ENCODE measurements around the gene BST2. TPM values are rescaled to one million over a fixed set of nuclear protein-coding genes. Genes with fewer than 3 reads are reported as not detected.

BST2 gene
- total RNA-seq, 2 experiments from 2014 or later: 156 to 164 TPM

DNA sequence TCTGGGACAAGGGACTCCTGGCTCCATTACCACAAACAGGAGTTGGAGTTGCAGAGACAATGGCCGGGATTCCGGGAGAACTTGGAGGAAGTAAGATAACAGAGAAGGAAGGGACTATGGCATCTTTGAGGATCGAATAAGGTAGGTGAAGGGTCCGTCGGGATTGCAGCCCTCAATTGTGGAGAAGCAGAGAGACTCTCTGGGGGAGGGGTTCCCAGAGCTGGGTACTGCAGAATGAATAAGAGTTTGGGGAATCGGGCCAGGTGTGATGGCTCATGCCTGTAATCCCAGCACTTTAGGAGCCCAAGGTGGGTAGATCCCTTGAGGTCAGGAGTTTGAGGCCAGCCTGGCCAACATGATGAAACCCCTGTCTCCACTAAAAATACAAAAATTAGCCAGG lies 3.8 kb downstream of the BST2 start:
- no peak overlapping the region for H3K27ac Mint-ChIP-seq
- no peak for DNase-seq
- peaks cover 16% of the 10 kb centered on the region for H3K4me1 Mint-ChIP-seq (ENCODE audit: low read depth)
- ChIA-PET CTCF (interaction anchor here (2.1 kb wide), 1 partner anchor 12 kb away, joined by 6 read pairs; no protein-coding TSS in a partner anchor), POLR2A (no interaction called here)
- intact Hi-C loops (cut with micrococcal nuclease): loop anchor here (2.0 kb wide), 1 partner anchor 69 kb away; the partner anchor contains the start of gene SLC27A1
- no peaks in the 10 kb centered on the region for H3K9me3 Mint-ChIP-seq
- H3K27me3 Mint-ChIP-seq: no peaks in the 10 kb centered on the region
- peaks cover 22% of the 10 kb centered on the region for H3K36me3 Mint-ChIP-seq
- no peak overlapping the region for H3K4me3 Mint-ChIP-seq

DNA sequence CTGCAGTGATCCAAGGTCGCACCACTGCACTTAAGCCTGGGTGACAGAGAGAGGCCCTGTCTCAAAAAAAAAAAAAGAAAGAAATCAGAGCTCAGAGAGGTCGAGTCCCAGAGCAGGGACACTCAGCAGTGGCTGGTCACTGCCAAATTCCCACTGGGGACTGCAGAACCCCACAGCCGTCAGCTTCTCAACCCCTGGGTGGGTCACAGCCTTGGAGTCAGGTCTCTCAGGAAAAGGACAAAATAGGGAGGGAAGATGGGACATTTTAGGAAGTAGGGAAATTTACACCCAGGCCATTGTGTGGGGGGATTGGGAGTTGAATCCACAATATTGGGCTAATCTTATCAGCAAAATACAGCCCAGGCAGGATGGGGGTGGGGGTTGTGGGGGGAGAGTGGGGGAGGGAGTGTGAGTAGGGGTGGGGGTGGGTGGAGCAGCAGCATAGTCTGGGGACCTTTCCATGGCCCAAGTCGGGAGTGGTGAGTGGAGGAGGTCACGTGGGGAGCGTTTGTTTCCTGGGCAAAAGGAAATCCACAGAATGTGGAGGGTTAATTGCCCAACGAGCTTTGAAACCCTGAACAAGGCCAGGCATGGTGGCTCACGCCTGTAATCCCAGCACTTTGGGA lies 6.4 kb downstream of the BST2 start:
- Mint-ChIP-seq H3K36me3 (peaks cover 16% of the 10 kb centered on the region), H3K9me3 (no peaks in the 10 kb centered on the region), H3K4me3 (no peak overlapping the region), H3K27me3 (no peaks in the 10 kb centered on the region), H3K27ac (no peak overlapping the region), H3K4me1 (ENCODE audit: low read depth) (peaks cover 20% of the 10 kb centered on the region)
- ChIA-PET POLR2A (interaction anchor here (0.6 kb wide), 1 partner anchor 72 kb away, joined by 3 read pairs; no protein-coding TSS in a partner anchor), CTCF (interaction anchor here (1.2 to 1.7 kb wide), 2 partner anchors 13 to 66 kb away, joined by 4 to 6 read pairs; no protein-coding TSS in a partner anchor)
- intact Hi-C loops (cut with micrococcal nuclease): no loop called here
- DNase-seq: no peak

DNA sequence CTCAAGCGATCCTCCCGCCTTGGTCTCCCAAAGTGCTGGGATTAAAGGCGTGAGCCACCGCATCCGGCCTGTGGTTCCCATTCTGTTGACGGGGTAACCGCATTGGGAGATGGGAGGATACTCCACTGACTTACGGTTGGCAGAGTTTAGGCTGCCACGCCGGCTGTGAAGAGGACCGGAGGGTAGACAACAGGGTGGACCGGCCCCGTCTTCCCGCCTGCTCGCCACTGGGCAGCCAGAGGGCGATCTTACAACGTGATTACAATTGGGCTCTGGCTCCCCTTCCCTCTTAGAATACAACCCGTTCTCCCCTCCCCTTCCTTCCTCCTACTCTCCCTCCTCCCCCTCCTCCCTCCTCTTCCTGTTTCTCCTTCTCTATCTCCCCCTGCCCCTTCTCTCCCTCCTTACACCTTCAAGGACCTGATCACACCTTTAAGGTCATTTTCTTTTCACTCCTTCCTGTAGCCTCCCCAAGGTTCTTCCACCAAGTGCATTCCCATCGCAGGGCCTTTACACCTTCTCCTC lies 10.5 kb downstream of the BST2 start:
- Mint-ChIP-seq H3K36me3 (peaks cover 7% of the 10 kb centered on the region), H3K4me3 (no peak overlapping the region), H3K4me1 (ENCODE audit: low read depth) (peaks cover 26% of the 10 kb centered on the region), H3K9me3 (no peaks in the 10 kb centered on the region), H3K27me3 (no peaks in the 10 kb centered on the region), H3K27ac (peak overlapping the region; percentile 64)
- DNase-seq: peak; percentile 85
- intact Hi-C loops (cut with micrococcal nuclease): loop anchor here (1.0 kb wide), 2 partner anchors 24 to 71 kb away; no protein-coding TSS in a partner anchor
- POLR2A ChIA-PET: interaction anchor here (1.2 kb wide), 1 partner anchor 12 kb away, joined by 4 read pairs; no protein-coding TSS in a partner anchor
- CTCF ChIA-PET: interaction anchor here (0.6 to 2.1 kb wide), 12 partner anchors 8 to 135 kb away, joined by 3 to 8 read pairs (median 3); no protein-coding TSS in a partner anchor

DNA sequence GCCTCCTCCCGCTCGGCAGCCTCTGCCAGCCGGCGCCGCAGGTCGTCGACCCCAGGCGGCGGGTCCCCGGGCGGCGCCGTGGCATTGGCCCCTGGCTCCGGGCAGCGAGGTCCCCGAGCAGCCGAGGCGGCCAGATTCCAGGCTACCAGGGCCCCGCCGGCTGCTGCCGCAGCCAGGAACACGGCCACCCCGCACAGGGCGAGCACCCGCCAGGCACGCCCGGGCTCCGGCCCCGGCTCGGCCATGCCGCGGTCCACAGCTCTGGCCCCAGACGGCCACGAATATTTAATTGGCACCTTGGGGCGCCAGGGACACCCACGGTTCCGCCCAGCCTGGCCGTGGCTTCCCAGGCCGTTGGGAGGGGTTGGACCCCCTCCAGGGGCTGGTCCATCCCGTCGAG lies 11.5 kb downstream of the BST2 start, which contains the start of gene CCDC194:
TSS of gene CCDC194 (minus strand) at position 283 of the 400 bp plus-strand sequence. CDS start at position 245, 38 bp downstream.
- Mint-ChIP-seq H3K27ac (peak within 1 kb of the TSS; percentile 64), H3K27me3 (no peaks in the 10 kb centered on the region), H3K9me3 (no peaks in the 10 kb centered on the region), H3K36me3 (peaks cover 6% of the 10 kb centered on the region), H3K4me1 (ENCODE audit: low read depth) (peaks cover 26% of the 10 kb centered on the region), H3K4me3 (no peak within 1 kb of the TSS)
- intact Hi-C loops (cut with micrococcal nuclease): no loop called here
- CTCF ChIA-PET: interaction anchor here (0.7 to 2.1 kb wide), 9 partner anchors 8 to 102 kb away, joined by 3 to 8 read pairs (median 3); no protein-coding TSS in a partner anchor
- DNase-seq: no peak
- POLR2A ChIA-PET: no interaction called here

DNA sequence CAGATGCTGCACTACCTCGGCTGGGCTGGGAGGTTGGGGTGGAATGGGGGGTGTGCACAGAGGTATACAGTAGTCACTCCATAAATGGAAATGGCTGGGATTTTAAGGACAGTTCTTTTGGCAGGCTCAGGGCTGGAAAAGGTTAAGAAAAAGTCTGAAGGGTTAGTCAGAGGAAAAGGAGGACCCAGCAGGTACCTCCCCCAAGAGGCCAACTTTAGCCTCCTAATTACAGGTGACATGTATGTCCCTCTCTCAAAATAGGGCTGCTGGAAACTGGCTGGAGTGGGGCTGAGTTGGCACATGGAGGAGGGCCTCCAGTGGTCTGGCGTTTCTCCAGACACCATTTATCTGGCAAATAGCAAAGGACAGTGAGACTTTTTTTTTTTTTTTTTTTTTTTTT lies 12.4 kb downstream of the BST2 start:
- Mint-ChIP-seq H3K4me1 (ENCODE audit: low read depth) (peaks cover 26% of the 10 kb centered on the region), H3K27ac (no peak overlapping the region), H3K9me3 (no peaks in the 10 kb centered on the region), H3K36me3 (peaks cover 4% of the 10 kb centered on the region), H3K4me3 (no peak overlapping the region), H3K27me3 (no peaks in the 10 kb centered on the region)
- no peak for DNase-seq
- ChIA-PET CTCF (interaction anchor here (1.2 kb wide), 1 partner anchor 73 kb away, joined by 3 read pairs; no protein-coding TSS in a partner anchor), POLR2A (interaction anchor here (0.6 kb wide), 1 partner anchor 12 kb away, joined by 3 read pairs; the partner anchor contains the start of gene BST2)
- intact Hi-C loops (cut with micrococcal nuclease): no loop called here

DNA sequence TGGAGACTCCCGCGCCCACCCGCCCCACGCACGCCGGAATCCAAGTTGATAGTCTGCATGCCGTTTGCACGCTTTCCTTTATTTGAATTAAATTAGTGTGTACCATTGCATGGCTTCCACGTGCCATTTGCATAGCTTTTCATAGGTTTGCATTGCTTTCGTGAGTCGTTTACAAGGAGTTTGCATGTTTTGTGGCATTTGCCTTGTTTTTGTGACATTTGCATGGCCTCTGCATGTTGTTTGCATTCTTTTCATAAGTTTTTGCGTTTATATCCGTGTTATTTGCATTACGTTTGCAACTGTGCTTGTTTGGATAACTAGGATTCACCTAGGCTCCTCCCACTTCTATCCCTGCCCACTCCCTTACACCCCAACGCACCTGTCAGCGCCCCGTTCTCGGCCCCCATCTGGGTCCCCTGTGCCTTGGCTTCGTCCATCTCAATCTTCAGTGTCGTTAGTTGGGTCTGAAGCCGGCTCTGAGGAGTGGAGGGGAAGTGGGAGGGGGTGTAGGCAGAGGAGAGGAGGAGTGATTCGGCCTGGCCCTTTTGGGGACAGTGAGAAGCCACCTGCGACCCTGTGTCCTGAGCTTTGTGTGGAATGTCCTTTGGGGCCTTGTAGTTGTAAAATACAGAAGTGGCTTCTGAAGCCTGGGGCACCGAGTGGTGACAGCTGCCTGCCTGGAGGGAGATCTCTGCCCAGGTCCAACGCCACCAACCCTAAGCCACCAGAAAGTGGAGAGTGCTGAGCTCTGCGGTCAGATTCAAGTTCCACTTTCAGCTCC lies 13.9 kb downstream of the BST2 start:
- DNase-seq: no peak
- peaks cover 26% of the 10 kb centered on the region for H3K4me1 Mint-ChIP-seq (ENCODE audit: low read depth)
- peak overlapping the region; percentile 5 for H3K27ac Mint-ChIP-seq
- ChIA-PET CTCF (interaction anchor here (0.5 to 3.0 kb wide), 8 partner anchors 14 to 131 kb away, joined by 3 to 9 read pairs (median 4); partner anchors contain the start of genes BST2 and MVB12A), POLR2A (interaction anchor here (0.6 to 1.0 kb wide), 2 partner anchors 57 to 97 kb away, joined by 3 read pairs; partner anchors contain the start of gene ANO8)
- H3K4me3 Mint-ChIP-seq: peak overlapping the region; percentile 63
- no peaks in the 10 kb centered on the region for H3K36me3 Mint-ChIP-seq
- intact Hi-C loops (cut with micrococcal nuclease): loop anchor here (2.0 kb wide), 1 partner anchor 57 kb away; the partner anchor contains the start of gene ANO8
- H3K27me3 Mint-ChIP-seq: no peaks in the 10 kb centered on the region
- H3K9me3 Mint-ChIP-seq: no peaks in the 10 kb centered on the region

DNA sequence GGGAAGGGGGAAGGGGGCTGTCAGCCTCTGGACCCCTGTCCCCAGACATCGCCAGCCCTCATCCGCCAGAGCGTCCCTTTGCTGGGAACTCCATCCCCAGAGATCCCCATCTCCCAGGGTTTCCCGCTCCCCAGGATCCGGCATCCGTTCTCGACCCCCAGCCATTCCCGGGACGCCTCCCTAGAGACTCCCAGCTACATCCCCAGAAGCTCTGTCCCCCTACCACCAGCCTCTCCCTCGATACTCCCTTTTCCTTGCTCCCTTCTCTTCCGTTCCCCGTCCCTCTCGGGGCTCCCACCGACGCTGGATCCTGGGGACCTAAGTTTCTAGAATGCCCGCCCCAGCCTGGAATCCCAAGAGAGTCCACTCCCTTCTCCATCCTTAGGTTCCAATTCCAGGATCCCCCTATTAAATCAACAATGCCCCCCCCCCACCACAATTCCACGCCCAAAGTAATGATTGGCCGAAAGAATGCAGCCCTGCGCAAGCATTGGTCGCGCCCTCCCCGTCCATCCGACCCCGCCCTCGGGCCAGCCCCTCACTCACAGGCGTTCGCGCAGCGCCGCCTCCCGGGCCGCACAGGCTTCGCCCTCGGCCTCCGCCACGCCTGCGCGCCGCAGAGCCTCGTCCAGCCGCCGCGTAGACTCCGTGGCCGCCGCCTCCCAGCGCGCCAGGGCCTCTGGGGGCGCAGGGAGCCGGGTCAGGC lies 14.6 kb downstream of the BST2 start:
- POLR2A ChIA-PET: interaction anchor here (1.0 kb wide), 1 partner anchor 56 kb away, joined by 3 read pairs; the partner anchor contains the start of gene ANO8
- CTCF ChIA-PET: interaction anchor here (0.5 to 3.0 kb wide), 9 partner anchors 15 to 130 kb away, joined by 3 to 11 read pairs (median 3); partner anchors contain the start of genes BST2 and MVB12A
- peak overlapping the region; percentile 81 for H3K4me3 Mint-ChIP-seq
- DNase-seq: peak; percentile 94
- H3K27me3 Mint-ChIP-seq: no peaks in the 10 kb centered on the region
- no peaks in the 10 kb centered on the region for H3K9me3 Mint-ChIP-seq
- intact Hi-C loops (cut with micrococcal nuclease): loop anchor here (2.0 kb wide), 1 partner anchor 56 kb away; the partner anchor contains the start of gene ANO8
- no peak overlapping the region for H3K27ac Mint-ChIP-seq
- peaks cover 26% of the 10 kb centered on the region for H3K4me1 Mint-ChIP-seq (ENCODE audit: low read depth)
- H3K36me3 Mint-ChIP-seq: no peaks in the 10 kb centered on the region

DNA sequence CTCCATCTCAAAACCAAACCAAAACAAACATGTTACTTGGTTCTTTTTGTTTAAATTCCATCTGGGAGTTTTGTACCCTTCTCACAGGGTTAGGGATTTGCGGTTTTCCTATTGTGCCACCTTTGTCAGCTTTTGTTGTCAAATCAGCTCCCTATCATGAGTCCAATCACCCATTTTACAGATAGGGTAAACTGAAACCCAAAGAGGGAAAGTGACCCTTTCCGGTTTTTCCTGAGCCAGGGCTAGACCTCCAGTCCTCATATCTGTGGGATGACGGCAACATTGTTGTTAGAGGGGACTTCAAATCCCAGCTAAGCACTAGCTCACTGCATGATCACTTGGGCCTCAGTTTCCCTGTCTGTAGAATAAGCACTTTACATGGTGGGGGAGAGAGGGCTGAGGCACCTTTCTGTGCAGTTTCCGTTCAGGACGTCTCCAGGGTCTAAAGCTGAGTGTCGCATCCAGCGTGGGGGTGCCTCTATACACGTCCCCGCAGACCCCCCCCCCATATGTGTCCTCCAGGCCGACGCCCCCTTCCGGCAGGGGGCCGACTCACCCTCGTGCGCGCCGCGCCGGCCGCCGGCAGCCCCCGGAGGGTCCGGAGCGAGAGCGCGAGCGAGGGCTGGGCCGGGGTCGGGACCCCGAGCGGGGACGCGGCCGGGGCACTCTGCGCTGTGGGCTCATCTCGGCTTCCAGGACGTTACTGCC lies 15.3 kb downstream of the BST2 start:
- no peak overlapping the region for H3K27ac Mint-ChIP-seq
- POLR2A ChIA-PET: no interaction called here
- CTCF ChIA-PET: interaction anchor here (0.6 to 3.0 kb wide), 9 partner anchors 11 to 206 kb away, joined by 3 to 11 read pairs (median 3); partner anchors contain the start of gene MVB12A
- no peaks in the 10 kb centered on the region for H3K27me3 Mint-ChIP-seq
- peak overlapping the region; percentile 81 for H3K4me3 Mint-ChIP-seq
- DNase-seq: no peak
- no peaks in the 10 kb centered on the region for H3K9me3 Mint-ChIP-seq
- H3K4me1 Mint-ChIP-seq (ENCODE audit: low read depth): peaks cover 23% of the 10 kb centered on the region
- intact Hi-C loops (cut with micrococcal nuclease): loop anchor here (2.0 kb wide), 1 partner anchor 55 kb away; the partner anchor contains the start of gene ANO8
- H3K36me3 Mint-ChIP-seq: no peaks in the 10 kb centered on the region

DNA sequence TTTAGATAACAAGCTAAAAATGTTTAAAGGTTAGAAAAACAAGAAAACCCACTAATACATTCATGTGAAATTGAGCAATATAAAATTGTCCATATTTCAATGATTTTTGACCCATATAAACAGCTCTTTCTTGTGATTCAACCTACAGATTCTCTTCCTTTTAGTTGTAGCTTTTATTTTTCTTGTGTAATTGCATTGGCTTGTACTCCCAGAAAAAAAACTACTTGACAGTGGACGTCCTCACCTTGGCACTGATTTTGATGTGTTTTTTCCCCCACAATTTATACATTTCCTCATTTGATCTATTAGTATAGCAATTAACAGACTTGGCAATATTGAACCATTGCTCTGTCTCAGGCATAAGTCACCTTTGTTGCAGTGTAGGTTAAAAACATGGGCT lies 16.1 kb downstream of the BST2 start:
- intact Hi-C loops (cut with micrococcal nuclease): no loop called here
- POLR2A ChIA-PET: interaction anchor here (1.1 kb wide), 1 partner anchor 55 kb away, joined by 3 read pairs; no protein-coding TSS in a partner anchor

DNA sequence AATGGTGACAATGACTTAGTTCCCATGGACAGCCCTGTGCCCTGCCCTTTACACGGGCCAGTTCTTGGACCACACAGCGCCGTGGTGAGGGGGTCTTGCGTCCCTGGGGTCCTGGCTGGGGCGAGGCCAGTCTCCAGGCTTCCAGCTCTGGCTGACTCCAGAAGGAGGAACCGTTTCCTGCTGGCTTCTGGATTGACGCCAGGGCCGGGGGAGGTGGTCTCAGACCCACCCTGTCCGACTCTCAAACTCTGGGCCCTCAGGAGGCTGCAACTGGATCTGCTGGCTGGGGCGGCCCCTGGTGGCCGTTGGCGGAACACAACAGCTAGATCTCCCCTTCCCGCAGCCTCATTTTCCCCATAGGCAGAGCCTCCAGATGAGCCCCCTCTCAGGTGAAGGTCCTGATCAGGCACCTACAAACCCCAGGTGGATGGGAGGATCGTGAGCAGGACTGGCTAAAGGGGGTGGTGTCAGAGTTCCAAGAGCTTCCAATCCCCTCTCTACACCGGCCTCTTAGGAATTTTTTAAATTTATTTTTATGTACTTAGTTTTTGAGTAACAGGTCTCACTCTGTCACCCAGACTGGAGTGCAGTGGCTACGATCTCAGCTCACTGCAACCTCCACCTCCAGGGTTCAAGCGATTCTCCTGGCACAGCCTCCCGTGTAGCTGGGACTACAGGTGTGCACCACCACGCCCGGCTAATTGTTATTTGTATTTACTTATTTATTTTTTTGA lies 19.4 kb downstream of the BST2 start:
- DNase-seq: peak; percentile 74
- Mint-ChIP-seq H3K4me3 (no peak overlapping the region), H3K27ac (no peak overlapping the region), H3K27me3 (no peaks in the 10 kb centered on the region), H3K9me3 (no peaks in the 10 kb centered on the region), H3K4me1 (ENCODE audit: low read depth) (peaks cover 10% of the 10 kb centered on the region), H3K36me3 (no peaks in the 10 kb centered on the region)
- intact Hi-C loops (cut with micrococcal nuclease): loop anchor here (1.0 kb wide), 2 partner anchors 40 to 94 kb away; no protein-coding TSS in a partner anchor
- ChIA-PET CTCF (interaction anchor here (0.5 to 3.0 kb wide), 41 partner anchors 9 to 945 kb away, joined by 3 to 42 read pairs (median 4); partner anchors contain the start of genes BABAM1, BST2, CCDC194 and DDA1), POLR2A (no interaction called here)

More for the DNA sequence above, 16.1 kb downstream of the BST2 start:
- CTCF ChIA-PET: interaction anchor here (0.6 to 2.6 kb wide), 13 partner anchors 12 to 134 kb away, joined by 3 to 11 read pairs (median 3); partner anchors contain the start of genes MRPL34 and MVB12A
- H3K27ac Mint-ChIP-seq: no peak overlapping the region
- no peaks in the 10 kb centered on the region for H3K27me3 Mint-ChIP-seq
- no peaks in the 10 kb centered on the region for H3K9me3 Mint-ChIP-seq
- H3K4me1 Mint-ChIP-seq (ENCODE audit: low read depth): peaks cover 17% of the 10 kb centered on the region
- no peak overlapping the region for H3K4me3 Mint-ChIP-seq
- H3K36me3 Mint-ChIP-seq: no peaks in the 10 kb centered on the region
- no peak for DNase-seq

Data from activated CD4-positive, alpha-beta memory T cell treated with anti-CD3 and anti-CD28 coated beads for 36 hours (primary cell).